IPS-20b (cell line): ENCODE results near the gene SP3.

ENCODE experiments used
- H3K27ac ChIP-seq: one replicate; pipeline ENCODE4 v1.5.1; 2013; ENCODE audit warnings: low read length
- H3K27me3 ChIP-seq: 2 replicates; pipeline ENCODE4 v1.6.1; 2013; ENCODE audit warnings: mild to moderate bottlenecking, low read length, inconsistent platforms; ENCODE audit not compliant: insufficient read depth
- H3K36me3 ChIP-seq: 2 replicates; pipeline ENCODE4 v1.6.1; 2013; ENCODE audit warnings: low read depth, mild to moderate bottlenecking, inconsistent platforms, low read length, moderate library complexity; ENCODE audit not compliant: insufficient read depth
- H3K4me1 ChIP-seq: 2 replicates; pipeline ENCODE4 v1.6.1; 2013; ENCODE audit warnings: mild to moderate bottlenecking, control low read depth, inconsistent platforms, low read length, moderate library complexity; ENCODE audit not compliant: insufficient read depth
- H3K4me3 ChIP-seq: 2 replicates; pipeline ENCODE4 v1.5.1; 2013; ENCODE audit warnings: mild to moderate bottlenecking, low read length, inconsistent platforms
- H3K9ac ChIP-seq: 2 replicates; pipeline ENCODE4 v1.6.1; 2013; ENCODE audit warnings: low read depth, mild to moderate bottlenecking, inconsistent platforms, low read length, moderate library complexity
- H3K9me3 ChIP-seq: 2 replicates; pipeline ENCODE4 v1.6.1; 2013; ENCODE audit warnings: mild to moderate bottlenecking, low read depth, low read length, inconsistent platforms; ENCODE audit not compliant: insufficient read depth

The SP3 gene

DNA sequence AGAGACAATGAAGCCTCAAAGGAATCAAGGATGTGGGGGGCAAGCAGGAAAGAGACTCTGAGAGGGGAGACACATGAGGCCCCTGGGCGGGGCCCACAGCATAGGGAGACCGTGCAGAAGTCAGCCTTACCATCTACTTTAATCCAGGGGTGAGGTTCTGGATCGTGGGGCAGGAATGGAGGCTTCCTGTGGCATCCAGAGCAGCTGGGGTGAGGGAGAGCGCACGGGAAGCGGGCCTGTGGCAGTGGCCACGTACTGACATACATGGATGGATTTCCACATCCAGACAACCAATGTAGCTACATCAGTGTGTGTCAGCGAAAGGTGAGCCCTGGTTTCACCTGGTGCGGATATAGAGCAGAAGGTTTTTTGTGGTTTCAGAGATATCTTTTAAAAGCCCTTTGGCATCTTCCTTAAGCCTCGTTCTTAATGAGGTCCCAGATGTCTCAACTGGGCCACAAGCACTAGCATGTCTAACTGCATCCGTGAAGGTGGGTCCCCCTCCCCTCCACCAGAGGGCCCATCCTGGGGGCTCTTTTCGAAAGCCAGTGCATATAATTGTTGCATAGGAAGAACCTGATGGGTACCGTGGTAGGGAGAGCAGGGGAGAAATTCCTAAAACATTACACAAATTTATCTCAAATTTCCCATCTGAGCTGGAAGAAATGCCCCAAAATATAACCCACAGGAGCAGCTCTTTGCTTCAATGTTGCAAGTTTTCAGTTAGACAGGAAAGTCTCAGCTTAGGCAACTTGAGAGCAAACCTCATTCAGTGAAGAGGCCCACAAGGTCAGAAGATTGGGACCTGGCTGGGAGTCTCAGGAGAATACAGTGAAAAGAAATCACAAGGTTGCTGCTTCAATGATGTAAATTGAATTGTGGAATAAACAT, 90.9 kb downstream of the SP3 start:
- no peaks in the 10 kb centered on the region for H3K27me3 ChIP-seq
- no peaks in the 10 kb centered on the region for H3K9me3 ChIP-seq
- H3K27ac ChIP-seq, result no peak overlapping the region
- no peak overlapping the region for H3K9ac ChIP-seq
- H3K36me3 ChIP-seq, result no peaks in the 10 kb centered on the region
- H3K4me3 ChIP-seq, result no peak overlapping the region
- no peaks in the 10 kb centered on the region for H3K4me1 ChIP-seq

DNA sequence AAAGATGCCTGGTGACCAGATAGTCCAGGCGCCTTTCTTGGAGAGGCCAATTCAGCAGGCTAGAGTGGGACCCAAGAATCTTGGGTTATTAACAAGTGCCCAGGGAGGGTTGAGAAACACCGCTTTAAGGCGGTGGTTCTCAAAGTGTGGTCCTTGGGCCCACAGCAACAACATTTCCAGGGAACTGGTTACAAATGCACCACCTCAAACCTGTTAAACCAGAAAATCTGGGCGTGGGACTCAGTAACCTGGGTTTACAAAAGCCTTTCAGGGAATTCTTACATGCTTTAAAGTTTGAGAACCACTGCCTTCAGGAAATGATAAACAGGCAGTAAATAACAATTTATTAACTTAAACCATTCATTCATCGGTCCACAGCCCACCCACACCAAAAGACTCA, 92.5 kb downstream of the SP3 start:
- H3K36me3 ChIP-seq, result no peaks in the 10 kb centered on the region
- no peaks in the 10 kb centered on the region for H3K4me1 ChIP-seq
- no peak overlapping the region for H3K4me3 ChIP-seq
- H3K27ac ChIP-seq, result no peak overlapping the region
- H3K9me3 ChIP-seq, result no peaks in the 10 kb centered on the region
- no peak overlapping the region for H3K9ac ChIP-seq
- no peaks in the 10 kb centered on the region for H3K27me3 ChIP-seq

DNA sequence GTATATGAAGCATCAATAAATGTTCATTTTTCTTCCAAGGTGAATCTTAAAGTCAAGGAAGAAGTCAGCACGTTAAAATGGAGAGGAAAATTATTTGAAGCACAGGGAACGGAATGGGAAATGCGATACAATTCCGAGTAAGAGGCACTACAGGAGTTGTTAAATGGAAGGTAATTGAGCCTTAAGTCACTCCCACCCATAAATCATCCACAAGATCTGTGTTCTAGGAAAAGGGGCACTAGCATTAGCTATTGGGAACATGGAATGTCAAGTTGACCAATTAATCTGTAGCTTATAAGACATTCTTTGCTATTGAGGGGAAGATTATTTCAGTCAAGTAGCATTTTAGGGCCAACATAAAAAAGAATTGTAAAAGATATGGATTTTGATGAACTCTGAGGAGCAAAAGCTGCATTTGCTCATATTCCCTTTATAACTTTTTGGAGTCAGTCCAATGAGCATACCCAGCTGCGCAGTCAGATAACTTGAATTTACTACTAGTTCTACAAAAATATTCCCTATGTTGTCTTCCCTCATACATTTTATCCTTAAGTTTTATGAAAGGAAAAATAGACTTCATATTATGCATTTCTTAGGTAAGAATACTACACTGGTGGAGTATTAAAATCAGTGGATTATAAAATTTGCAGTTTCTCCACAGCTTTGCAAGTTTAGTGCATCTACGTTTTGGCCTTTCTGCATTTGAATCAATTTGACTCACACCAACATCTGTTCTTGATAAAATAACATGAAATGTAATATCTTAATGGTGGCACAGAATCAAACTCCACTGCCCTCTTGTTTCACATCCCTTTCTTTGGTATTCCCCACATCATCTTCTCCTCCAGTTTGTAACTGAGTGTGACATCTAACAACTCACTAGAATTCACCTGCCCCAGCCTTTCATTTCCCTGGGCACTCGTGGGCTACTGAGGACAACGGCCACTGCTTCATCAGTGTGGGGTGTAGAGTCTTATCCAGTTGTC, 95.6 kb downstream of the SP3 start:
- H3K4me1 ChIP-seq, result no peaks in the 10 kb centered on the region
- no peaks in the 10 kb centered on the region for H3K27me3 ChIP-seq
- no peaks in the 10 kb centered on the region for H3K36me3 ChIP-seq
- no peak overlapping the region for H3K27ac ChIP-seq
- no peaks in the 10 kb centered on the region for H3K9me3 ChIP-seq
- no peak overlapping the region for H3K4me3 ChIP-seq
- H3K9ac ChIP-seq, result no peak overlapping the region

DNA sequence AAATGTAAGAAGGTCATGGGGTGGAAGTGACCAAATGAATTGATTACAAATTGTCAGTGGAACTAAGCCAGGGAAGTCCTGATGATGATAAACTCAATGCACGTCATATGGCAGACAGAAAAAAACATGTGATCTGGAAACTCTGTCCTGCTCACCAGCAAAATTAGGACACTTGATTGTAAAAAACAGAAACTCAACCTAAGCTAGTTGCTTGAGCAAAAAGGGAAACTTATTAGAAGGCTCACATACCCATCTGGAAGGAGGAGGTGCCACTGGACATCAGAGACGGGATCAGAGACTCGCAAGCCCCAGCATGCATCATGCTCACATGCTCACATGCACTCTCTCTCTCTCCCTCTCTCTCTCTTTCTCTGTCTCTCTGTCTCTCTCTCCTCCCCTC, 96.8 kb downstream of the SP3 start:
- Histone ChIP-seq H3K9ac (no peak overlapping the region), H3K4me3 (no peak overlapping the region), H3K4me1 (no peaks in the 10 kb centered on the region), H3K36me3 (no peaks in the 10 kb centered on the region), H3K9me3 (no peaks in the 10 kb centered on the region), H3K27ac (no peak overlapping the region), H3K27me3 (no peaks in the 10 kb centered on the region)

DNA sequence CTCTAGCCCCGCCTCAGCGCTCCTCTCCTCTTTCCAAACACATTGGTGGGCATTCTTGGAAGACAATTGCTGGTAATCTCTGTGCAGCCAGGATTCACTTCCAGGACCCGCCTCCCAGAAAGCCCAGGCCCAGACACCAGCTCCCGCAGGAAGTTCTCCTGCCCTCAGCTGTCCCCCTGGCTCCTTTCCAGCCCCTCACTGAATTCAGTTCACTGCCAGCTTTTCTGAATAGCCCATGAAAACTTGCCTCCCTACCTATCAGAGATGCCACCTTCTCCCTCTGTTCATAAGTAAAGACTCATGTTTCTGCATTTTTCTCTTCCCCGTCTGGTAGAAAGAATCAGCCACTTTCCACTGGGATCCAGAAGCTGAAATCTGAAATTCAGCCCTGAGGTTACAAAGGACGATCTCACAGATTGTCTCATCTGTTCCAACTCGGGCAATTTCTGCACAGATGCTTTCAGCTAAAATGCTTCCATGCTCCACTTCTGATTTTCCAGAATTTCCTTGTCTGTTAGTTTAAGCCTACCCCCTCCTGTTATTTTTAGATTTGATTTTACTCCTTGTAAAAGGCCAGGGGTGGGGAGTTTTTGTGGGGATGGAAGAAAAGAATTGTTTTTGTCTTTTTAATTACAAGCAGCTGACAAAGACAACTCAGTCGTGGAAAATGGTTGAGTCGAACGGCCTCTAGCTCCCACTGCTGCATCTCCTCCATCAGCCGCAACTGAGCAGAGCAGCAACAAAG, 98.1 kb downstream of the SP3 start:
- no peak overlapping the region for H3K9ac ChIP-seq
- no peaks in the 10 kb centered on the region for H3K4me1 ChIP-seq
- H3K27ac ChIP-seq, result no peak overlapping the region

GRCh38 chr2:173865971-173866873, 99.0 kb downstream of the SP3 start:
- Histone ChIP-seq H3K27me3 (no peaks in the 10 kb centered on the region), H3K4me3 (no peak overlapping the region), H3K27ac (no peak overlapping the region), H3K36me3 (no peaks in the 10 kb centered on the region), H3K4me1 (no peaks in the 10 kb centered on the region), H3K9ac (no peak overlapping the region), H3K9me3 (no peaks in the 10 kb centered on the region)

More for the DNA sequence above, 98.1 kb downstream of the SP3 start:
- Histone ChIP-seq H3K36me3 (no peaks in the 10 kb centered on the region), H3K4me3 (no peak overlapping the region), H3K27me3 (no peaks in the 10 kb centered on the region), H3K9me3 (no peaks in the 10 kb centered on the region)

DNA sequence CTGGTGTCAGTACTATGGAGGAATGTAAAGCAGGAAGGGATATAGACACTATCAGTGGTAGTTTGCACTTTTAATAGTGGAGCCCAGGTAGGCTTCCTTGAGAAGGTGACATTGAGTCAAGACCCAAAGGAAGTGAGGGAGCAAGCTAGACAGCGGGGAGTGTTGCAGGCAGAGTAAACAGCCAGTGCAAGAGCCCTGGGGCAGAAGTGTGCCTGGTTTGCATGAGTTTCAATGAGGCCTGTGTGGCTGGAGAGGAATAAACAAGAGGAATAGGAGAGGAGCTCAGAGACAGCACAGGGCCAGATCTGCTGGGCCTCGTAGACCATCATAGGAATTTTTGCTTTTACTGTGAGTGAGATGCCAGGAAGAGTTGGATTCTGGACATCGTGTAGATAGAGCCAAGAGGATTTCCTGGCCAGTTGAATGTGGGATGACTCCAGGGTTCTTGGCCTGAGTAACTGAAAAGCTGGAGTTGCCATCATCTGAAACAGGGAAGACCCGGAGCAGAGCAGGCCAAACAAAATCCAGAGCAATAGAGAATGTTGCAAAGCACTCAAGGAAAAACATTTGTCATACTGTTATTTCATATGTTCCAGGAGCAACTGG, 102.5 kb downstream of the SP3 start:
- Histone ChIP-seq H3K4me1 (no peaks in the 10 kb centered on the region), H3K27me3 (no peaks in the 10 kb centered on the region), H3K9me3 (no peaks in the 10 kb centered on the region), H3K27ac (no peak overlapping the region), H3K4me3 (no peak overlapping the region), H3K36me3 (no peaks in the 10 kb centered on the region), H3K9ac (no peak overlapping the region)

DNA sequence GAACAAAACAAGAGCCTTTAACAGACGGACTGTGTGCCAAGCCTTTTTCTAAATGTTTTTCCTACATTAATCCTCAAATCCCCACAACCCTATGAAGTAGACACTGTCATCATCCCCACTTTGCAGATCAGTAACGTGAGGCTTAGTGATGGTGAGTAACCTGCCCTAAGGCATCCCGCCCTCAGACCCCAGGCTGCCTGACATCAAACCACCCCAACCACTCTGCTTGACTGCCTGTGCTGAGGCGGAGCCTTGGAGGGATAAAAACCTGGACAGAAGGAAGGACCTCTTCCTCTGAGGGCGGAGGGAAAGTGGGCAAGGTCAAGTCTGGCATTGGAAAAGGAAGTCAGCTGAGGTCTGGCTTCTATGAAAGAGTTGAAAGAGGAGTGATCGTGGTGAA, 104.6 kb downstream of the SP3 start:
- H3K9ac ChIP-seq, result no peak overlapping the region
- H3K4me3 ChIP-seq, result no peak overlapping the region
- no peaks in the 10 kb centered on the region for H3K9me3 ChIP-seq
- no peaks in the 10 kb centered on the region for H3K4me1 ChIP-seq
- no peaks in the 10 kb centered on the region for H3K27me3 ChIP-seq
- H3K27ac ChIP-seq, result no peak overlapping the region
- no peaks in the 10 kb centered on the region for H3K36me3 ChIP-seq

DNA sequence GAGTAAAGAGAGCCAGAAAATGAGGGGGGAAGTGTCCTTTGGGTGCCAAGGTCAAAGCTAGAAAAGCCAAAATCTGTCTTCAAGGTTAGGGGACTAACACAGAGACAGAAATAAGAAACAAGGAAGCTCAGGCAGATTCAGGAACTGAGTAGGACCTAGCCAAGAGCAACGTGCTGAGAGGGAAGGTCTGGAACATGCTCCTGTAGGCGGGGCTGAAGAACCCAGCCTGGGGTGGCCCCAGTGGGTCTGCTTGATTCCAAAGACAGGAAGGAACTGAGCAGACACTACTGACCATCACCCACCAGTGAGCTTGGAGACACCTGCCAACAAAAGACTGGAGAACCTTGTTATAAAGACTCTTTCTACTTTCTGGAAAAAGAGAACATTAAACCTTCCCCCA, 105.1 kb downstream of the SP3 start:
- H3K9me3 ChIP-seq, result no peaks in the 10 kb centered on the region
- no peak overlapping the region for H3K9ac ChIP-seq
- no peaks in the 10 kb centered on the region for H3K27me3 ChIP-seq
- no peak overlapping the region for H3K4me3 ChIP-seq
- no peaks in the 10 kb centered on the region for H3K36me3 ChIP-seq
- H3K27ac ChIP-seq, result no peak overlapping the region
- H3K4me1 ChIP-seq, result no peaks in the 10 kb centered on the region

- no peak overlapping the region for H3K27ac ChIP-seq
- H3K4me1 ChIP-seq, result no peaks in the 10 kb centered on the region
- H3K9ac ChIP-seq, result no peak overlapping the region
- H3K9me3 ChIP-seq, result no peaks in the 10 kb centered on the region
- H3K36me3 ChIP-seq, result no peaks in the 10 kb centered on the region
- H3K27me3 ChIP-seq, result no peaks in the 10 kb centered on the region
- H3K4me3 ChIP-seq, result no peak overlapping the region
These were observed 106.9 kb downstream of the SP3 start for GRCh38 chr2:173858291-173858731.
